22Rv1 (cell line): Measurements from ENCODE around the gene GSG1L2.

Experiments
- CTCF ChIP-seq: fragments of 450-650 bp; IDR thresholded peaks from 2 replicates; pipeline ENCODE4 v1.5.1; 2017; ENCODE audit warnings: mild to moderate bottlenecking
- ZFX ChIP-seq: fragments of 450-650 bp; IDR thresholded peaks from 2 replicates; pipeline ENCODE4 v1.6.1; 2017; ENCODE audit warnings: antibody characterized with exemption, borderline replicate concordance

GRCh38 chr17:9766970-9767369, 54.9 kb downstream of the GSG1L2 start:
- no peak for TF ChIP-seq ZFX
- TF ChIP-seq CTCF = no peak
